ENCODE data around the gene ZNF330. TPM values are rescaled to one million over a fixed set of nuclear protein-coding genes. Genes with fewer than 3 reads are reported as not detected.
"Not testable (repeated sequence)": the region's sequence is repeated elsewhere in the genome, so short reads cannot be mapped to it uniquely, and the experiment has no call there.

Gene ZNF330
- total RNA-seq, 1 experiment from 2014 or later = 18.9 TPM

DNA sequence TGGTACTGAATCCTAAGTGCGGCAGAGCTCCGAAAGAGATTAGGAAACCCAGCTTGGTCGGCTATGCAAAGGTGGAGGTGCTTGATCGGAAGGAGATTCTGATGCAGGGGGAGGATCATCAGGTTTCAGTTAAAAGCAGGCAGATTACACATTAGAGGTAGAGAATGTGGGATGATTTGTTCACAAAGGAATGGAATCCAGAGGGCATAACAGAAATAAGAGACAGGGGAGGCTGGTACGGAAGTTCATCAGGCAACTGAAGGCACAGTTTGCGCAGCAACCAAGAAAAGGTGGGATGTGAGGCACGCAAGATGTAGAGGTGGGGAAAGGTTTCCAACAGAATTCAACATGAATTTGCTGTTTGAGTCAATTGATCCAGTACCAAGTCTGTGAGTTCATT, 424 bp upstream of the ZNF330 start:
- ATAC-seq = no peak

DNA sequence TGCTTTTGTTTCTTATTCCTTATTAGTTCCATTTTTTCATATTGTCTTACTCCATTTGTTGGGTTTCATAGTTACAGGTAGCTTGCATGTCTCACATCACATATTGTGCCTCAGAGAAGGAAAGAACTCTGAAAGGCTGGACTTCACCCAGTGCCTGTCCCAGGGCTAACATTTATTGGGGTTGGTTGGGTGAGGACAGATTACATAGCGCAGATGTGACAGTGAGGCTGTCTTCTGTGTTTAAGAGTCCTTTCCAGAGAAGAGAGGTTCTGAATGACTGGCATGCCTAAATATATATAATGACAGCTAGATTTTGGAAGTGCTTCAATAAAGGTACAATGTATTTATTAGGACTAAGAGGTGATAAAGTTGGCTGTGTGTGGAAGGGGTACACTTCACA, 2.7 kb downstream of the ZNF330 start:
- peaks cover 6% of the 10 kb centered on the region; the same call in 1 of the 2 replicates for H3K4me1 ChIP-seq (ENCODE audit: control insufficient read depth, insufficient read depth, low read length)
- intact Hi-C loops (cut with micrococcal nuclease; ENCODE audit: unreplicated experiment) = no loop called here
- H3K36me3 ChIP-seq (ENCODE audit: control insufficient read depth, insufficient read depth, low read length) = no peaks in the 10 kb centered on the region; the same call in none of the 2 replicates
- H3K27me3 ChIP-seq (ENCODE audit: control insufficient read depth, insufficient read depth, low read length) = no peaks in the 10 kb centered on the region
- ATAC-seq (no peak), DNase-seq (ENCODE audit: low read depth, low spot score) (no peak)
- in situ Hi-C loops (cut with HindIII; ENCODE audit: low pct_unique_long_range_greater_than_20kb, low sequenced_read_pairs) = no loop called here
- H3K4me3 ChIP-seq (ENCODE audit: low read depth in 2 of 2, low read length in 2 of 2) = no peak overlapping the region
- no peaks in the 10 kb centered on the region for H3K9me3 ChIP-seq (ENCODE audit: control insufficient read depth, insufficient read depth, low read depth, low read length)
- TF ChIP-seq, protein P1, sequence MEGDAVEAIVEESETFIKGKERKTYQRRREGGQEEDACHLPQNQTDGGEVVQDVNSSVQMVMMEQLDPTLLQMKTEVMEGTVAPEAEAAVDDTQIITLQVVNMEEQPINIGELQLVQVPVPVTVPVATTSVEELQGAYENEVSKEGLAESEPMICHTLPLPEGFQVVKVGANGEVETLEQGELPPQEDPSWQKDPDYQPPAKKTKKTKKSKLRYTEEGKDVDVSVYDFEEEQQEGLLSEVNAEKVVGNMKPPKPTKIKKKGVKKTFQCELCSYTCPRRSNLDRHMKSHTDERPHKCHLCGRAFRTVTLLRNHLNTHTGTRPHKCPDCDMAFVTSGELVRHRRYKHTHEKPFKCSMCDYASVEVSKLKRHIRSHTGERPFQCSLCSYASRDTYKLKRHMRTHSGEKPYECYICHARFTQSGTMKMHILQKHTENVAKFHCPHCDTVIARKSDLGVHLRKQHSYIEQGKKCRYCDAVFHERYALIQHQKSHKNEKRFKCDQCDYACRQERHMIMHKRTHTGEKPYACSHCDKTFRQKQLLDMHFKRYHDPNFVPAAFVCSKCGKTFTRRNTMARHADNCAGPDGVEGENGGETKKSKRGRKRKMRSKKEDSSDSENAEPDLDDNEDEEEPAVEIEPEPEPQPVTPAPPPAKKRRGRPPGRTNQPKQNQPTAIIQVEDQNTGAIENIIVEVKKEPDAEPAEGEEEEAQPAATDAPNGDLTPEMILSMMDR (IDR thresholded peaks at IDR 0.05) = no peak
- no peak for TF ChIP-seq POLR2AphosphoS5 (IDR thresholded peaks at IDR 0.05; ENCODE audit: low read depth, low read length)
- TF ChIP-seq, protein P2, sequence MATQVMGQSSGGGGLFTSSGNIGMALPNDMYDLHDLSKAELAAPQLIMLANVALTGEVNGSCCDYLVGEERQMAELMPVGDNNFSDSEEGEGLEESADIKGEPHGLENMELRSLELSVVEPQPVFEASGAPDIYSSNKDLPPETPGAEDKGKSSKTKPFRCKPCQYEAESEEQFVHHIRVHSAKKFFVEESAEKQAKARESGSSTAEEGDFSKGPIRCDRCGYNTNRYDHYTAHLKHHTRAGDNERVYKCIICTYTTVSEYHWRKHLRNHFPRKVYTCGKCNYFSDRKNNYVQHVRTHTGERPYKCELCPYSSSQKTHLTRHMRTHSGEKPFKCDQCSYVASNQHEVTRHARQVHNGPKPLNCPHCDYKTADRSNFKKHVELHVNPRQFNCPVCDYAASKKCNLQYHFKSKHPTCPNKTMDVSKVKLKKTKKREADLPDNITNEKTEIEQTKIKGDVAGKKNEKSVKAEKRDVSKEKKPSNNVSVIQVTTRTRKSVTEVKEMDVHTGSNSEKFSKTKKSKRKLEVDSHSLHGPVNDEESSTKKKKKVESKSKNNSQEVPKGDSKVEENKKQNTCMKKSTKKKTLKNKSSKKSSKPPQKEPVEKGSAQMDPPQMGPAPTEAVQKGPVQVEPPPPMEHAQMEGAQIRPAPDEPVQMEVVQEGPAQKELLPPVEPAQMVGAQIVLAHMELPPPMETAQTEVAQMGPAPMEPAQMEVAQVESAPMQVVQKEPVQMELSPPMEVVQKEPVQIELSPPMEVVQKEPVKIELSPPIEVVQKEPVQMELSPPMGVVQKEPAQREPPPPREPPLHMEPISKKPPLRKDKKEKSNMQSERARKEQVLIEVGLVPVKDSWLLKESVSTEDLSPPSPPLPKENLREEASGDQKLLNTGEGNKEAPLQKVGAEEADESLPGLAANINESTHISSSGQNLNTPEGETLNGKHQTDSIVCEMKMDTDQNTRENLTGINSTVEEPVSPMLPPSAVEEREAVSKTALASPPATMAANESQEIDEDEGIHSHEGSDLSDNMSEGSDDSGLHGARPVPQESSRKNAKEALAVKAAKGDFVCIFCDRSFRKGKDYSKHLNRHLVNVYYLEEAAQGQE (IDR thresholded peaks at IDR 0.05; ENCODE audit: insufficient read depth in 1 of 2, low read depth in 2 of 2, low read length in 1 of 2) = no peak
- no peak for TF ChIP-seq SIN3A (IDR thresholded peaks at IDR 0.05; ENCODE audit: borderline replicate concordance, insufficient read depth, low read depth, low read length)
- TF ChIP-seq TCF7L2 (IDR thresholded peaks at IDR 0.05; ENCODE audit: low read depth, low read length) = no peak
- CTCF ChIA-PET = no interaction called here
- H3K27ac ChIP-seq (ENCODE audit: low read length) = no peak overlapping the region
- POLR2A ChIA-PET = no interaction called here
- BruUV-seq (replicated peaks) = no TSS peak

More for the DNA sequence above, 424 bp upstream of the ZNF330 start:
- Histone ChIP-seq H3K9me3 (ENCODE audit: control insufficient read depth, insufficient read depth, low read depth, low read length) (no peaks in the 10 kb centered on the region), H3K36me3 (ENCODE audit: control insufficient read depth, insufficient read depth, low read length) (no peaks in the 10 kb centered on the region; the same call in none of the 2 replicates), H3K27ac (ENCODE audit: low read length) (peak overlapping the region; percentile 84), H3K27me3 (ENCODE audit: control insufficient read depth, insufficient read depth, low read length) (no peaks in the 10 kb centered on the region), H3K4me1 (ENCODE audit: control insufficient read depth, insufficient read depth, low read length) (peaks cover 6% of the 10 kb centered on the region; the same call in 1 of the 2 replicates), H3K4me3 (ENCODE audit: low read depth in 2 of 2, low read length in 2 of 2) (peak overlapping the region; percentile 79 to 91)
- no TSS peak for BruUV-seq (replicated peaks)
- ChIA-PET POLR2A (no interaction called here), CTCF (no interaction called here)
- no peak for DNase-seq (ENCODE audit: low read depth, low spot score)
- in situ Hi-C loops (cut with HindIII; ENCODE audit: low pct_unique_long_range_greater_than_20kb, low sequenced_read_pairs) (no loop called here), intact Hi-C loops (cut with micrococcal nuclease; ENCODE audit: unreplicated experiment) (no loop called here)
- TF ChIP-seq POLR2AphosphoS5 (IDR thresholded peaks at IDR 0.05; ENCODE audit: low read depth, low read length) (no peak), TCF7L2 (IDR thresholded peaks at IDR 0.05; ENCODE audit: low read depth, low read length) (no peak), SIN3A (IDR thresholded peaks at IDR 0.05; ENCODE audit: borderline replicate concordance, insufficient read depth, low read depth, low read length) (no peak)
- TF ChIP-seq, protein P1 (IDR thresholded peaks at IDR 0.05) = no peak
- TF ChIP-seq, protein P2 (IDR thresholded peaks at IDR 0.05; ENCODE audit: insufficient read depth in 1 of 2, low read depth in 2 of 2, low read length in 1 of 2) = no peak

GRCh38 chr4:141227280-141227679, 6.6 kb downstream of the ZNF330 start:
- H3K36me3 ChIP-seq (ENCODE audit: control insufficient read depth, insufficient read depth, low read length); ATAC-seq; H3K9me3 ChIP-seq (ENCODE audit: control insufficient read depth, insufficient read depth, low read depth, low read length); H3K27ac ChIP-seq (ENCODE audit: low read length); BruUV-seq (replicated peaks); intact Hi-C loops (cut with micrococcal nuclease; ENCODE audit: unreplicated experiment); CTCF ChIA-PET; H3K4me1 ChIP-seq (ENCODE audit: control insufficient read depth, insufficient read depth, low read length); POLR2A ChIA-PET; H3K27me3 ChIP-seq (ENCODE audit: control insufficient read depth, insufficient read depth, low read length); DNase-seq (ENCODE audit: low read depth, low spot score); H3K4me3 ChIP-seq (ENCODE audit: low read depth in 2 of 2, low read length in 2 of 2); in situ Hi-C loops (cut with HindIII; ENCODE audit: low pct_unique_long_range_greater_than_20kb, low sequenced_read_pairs): not testable (repeated sequence)
